ENCODE measurements around the gene ZNF616. TPM values are rescaled to one million over a fixed set of nuclear protein-coding genes. Genes with fewer than 3 reads are reported as not detected.

ZNF616 gene
- total and polyA plus RNA-seq, 2 of the 8 experiments (the other 6 are each of a cell fraction or from before 2014, with no cell fraction given): 5.7 to 40.5 TPM

GRCh38 chr19:52069653-52070052 is 70.1 kb downstream of the ZNF616 start:
- Histone ChIP-seq H2BK20ac (ENCODE audit: low read length) (no peak overlapping the region), H3K4me1 (replicated peaks in 1 of 4; ENCODE audit: control insufficient read depth in 3 of 4, insufficient read depth in 4 of 4, low read length in 3 of 4) (no peaks in the 10 kb centered on the region), H3K36me3 (ENCODE audit: control insufficient read depth in 2 of 4, insufficient read depth in 4 of 4, low read length in 3 of 4) (peaks cover 0 to 67% (median 35%) of the 10 kb centered on the region in 4 experiments; a peak in 7 of 8 replicates), H4K91ac (replicated peaks; ENCODE audit: insufficient read length, low read length) (no peak overlapping the region), H2BK15ac (ENCODE audit: low read length) (no peak overlapping the region), H4K5ac (ENCODE audit: insufficient read length, low read depth, low read length) (no peak overlapping the region), H2AK5ac (ENCODE audit: low read depth, low read length) (no peak overlapping the region), H3K4me2 (ENCODE audit: insufficient read depth in 1 of 2, low read depth in 2 of 2, low read length in 2 of 2) (no peak overlapping the region), H3K4me3 (ENCODE audit: extremely low read depth in 1 of 4, insufficient read depth in 2 of 4, low read depth in 3 of 4, low read length in 4 of 4) (no peak overlapping the region), H3K56ac (replicated peaks; ENCODE audit: insufficient read length, low read depth, low read length) (no peak overlapping the region), H3K9ac (replicated peaks in 1 of 4; ENCODE audit: extremely low read depth in 1 of 4, low read depth in 3 of 4, low read length in 3 of 4) (no peak overlapping the region), H3K4ac (replicated peaks; ENCODE audit: insufficient read length, low read depth, low read length) (no peak overlapping the region), H3K18ac (ENCODE audit: extremely low read depth, low read length) (no peak overlapping the region), H3K23me2 (ENCODE audit: low read depth, low read length) (no peaks in the 10 kb centered on the region), H4K8ac (ENCODE audit: extremely low read depth, insufficient read depth, low read length) (no peak overlapping the region), H3K79me1 (ENCODE audit: low read depth, low read length) (no peaks in the 10 kb centered on the region; the same call in 1 of the 2 replicates), H3K23ac (ENCODE audit: insufficient read length) (no peak overlapping the region), H2BK120ac (replicated peaks; ENCODE audit: low read depth, low read length) (no peak overlapping the region), H2AFZ (ENCODE audit: low read length) (no peak overlapping the region), H3K79me2 (ENCODE audit: control insufficient read depth in 1 of 2, insufficient read depth in 2 of 2, low read length in 2 of 2) (no peaks in the 10 kb centered on the region), H3K27me3 (replicated peaks in 1 of 4; ENCODE audit: control insufficient read depth in 3 of 4, extremely low read depth in 1 of 4, insufficient read depth in 3 of 4, low read length in 3 of 4) (no peaks in the 10 kb centered on the region), H3K27ac (ENCODE audit: low read depth, low read length) (no peak overlapping the region), H3K14ac (ENCODE audit: insufficient read length) (no peak overlapping the region), H2BK12ac (ENCODE audit: low read depth, low read length) (no peak overlapping the region), H2BK5ac (ENCODE audit: low read depth, low read length) (no peak overlapping the region), H4K20me1 (replicated peaks in 1 of 2; ENCODE audit: control insufficient read depth in 1 of 2, insufficient read depth in 2 of 2, low read length in 2 of 2) (no peaks in the 10 kb centered on the region), H3K9me3 (ENCODE audit: insufficient read depth in 2 of 2, low read depth in 1 of 2, low read length in 1 of 2) (peaks cover 51 to 59% of the 10 kb centered on the region in 2 experiments)
- DNase-seq (ENCODE audit: low read depth in 1 of 2, low spot score in 2 of 2) (no peak), FAIRE-seq (no peak)
- 87% methylated on average over 2 of the region's 2 CpGs; no CpG with 5 or more reads in 1 of the 2 experiments for WGBS, 2 experiments (ENCODE audit: extremely low coverage in 1 of 2, insufficient coverage in 1 of 2, insufficient read length in 1 of 2, insufficient replicate concordance in 2 of 2, low coverage in 1 of 2, low lambda C conversion rate in 2 of 2, missing lambda C conversion rate in 1 of 2)
- ChIA-PET CTCF (ENCODE audit: partially characterized antibody) (no interaction called here), POLR2A (ENCODE audit: partially characterized antibody) (interaction anchor here (2.0 kb wide), 1 partner anchor 21 kb away, joined by 4 read pairs; the partner anchor contains the start of gene ZNF432)
- no peak for TF ChIP-seq ATF3 (IDR thresholded peaks at IDR 0.05; ENCODE audit: insufficient read depth, low read depth, low read length)
- no peak for TF ChIP-seq CTCF (IDR thresholded peaks at IDR 0.05; ENCODE audit: control extremely low read depth in 1 of 3, insufficient read depth in 1 of 3, low read depth in 1 of 3, low read length in 3 of 3)
- TF ChIP-seq EZH2 (IDR thresholded peaks at IDR 0.05; ENCODE audit: low read depth, low read length, severe bottlenecking): no peak
- TF ChIP-seq CREB1 (IDR thresholded peaks at IDR 0.05): no peak
- no peak for TF ChIP-seq ZNF274 (IDR thresholded peaks at IDR 0.05; ENCODE audit: borderline replicate concordance, extremely low read depth, low read length)
- no peak for TF ChIP-seq MAFK (IDR thresholded peaks at IDR 0.05; ENCODE audit: low read depth, low read length)
- TF ChIP-seq KDM1A (IDR thresholded peaks at IDR 0.05; ENCODE audit: borderline replicate concordance, low read length): no peak
- no peak for TF ChIP-seq SAP30 (IDR thresholded peaks at IDR 0.05; ENCODE audit: insufficient read depth, insufficient replicate concordance, low read length)
- no peak for TF ChIP-seq SUZ12 (IDR thresholded peaks at IDR 0.05; ENCODE audit: low read length)
- TF ChIP-seq GABPA (IDR thresholded peaks at IDR 0.05; ENCODE audit: borderline replicate concordance, insufficient read depth, low read length): no peak
- TF ChIP-seq PHF8 (conservative IDR thresholded peaks at IDR 0.05; ENCODE audit: low read depth, low read length): no peak

All from H1 (cell line).